ENCODE measurements around the gene VPS36.

- no peak for TF ChIP-seq CTCF (IDR thresholded peaks at IDR 0.05; ENCODE audit: control extremely low read depth in 1 of 3, insufficient read depth in 1 of 3, low read depth in 1 of 3, low read length in 3 of 3)
- no peak for TF ChIP-seq YY1 (IDR thresholded peaks at IDR 0.05; ENCODE audit: low read depth, low read length)
- TF ChIP-seq ATF2 (IDR thresholded peaks at IDR 0.05; ENCODE audit: low read length): no peak
- TF ChIP-seq POLR2A (IDR thresholded peaks at IDR 0.05; ENCODE audit: control extremely low read depth in 1 of 2, low read depth in 2 of 2, low read length in 2 of 2): no peak
- no peak for TF ChIP-seq SP2 (IDR thresholded peaks at IDR 0.05; ENCODE audit: low read length)
Measured at GRCh38 chr13:52366291-52366690, 84.1 kb downstream of the VPS36 start.

Measured in H1 (cell line).